Cortex of kidney (tissue), 1 donor: Measurements from ENCODE around the gene TENM3.

Experiments used
- DNase-seq: peaks from one replicate; lab custom pipeline; 2025; lab: John Stamatoyannopoulos, UW

Gene TENM3

GRCh38 chr4:182513587-182514291 lies 270.5 kb downstream of the TENM3 start:
- no peak for DNase-seq

- no peak for DNase-seq
These were observed 275.2 kb downstream of the TENM3 start for GRCh38 chr4:182518421-182518820.

- no peak for DNase-seq
These were observed 276.3 kb downstream of the TENM3 start for GRCh38 chr4:182519528-182519927.

GRCh38 chr4:182521011-182521410 lies 277.8 kb downstream of the TENM3 start:
- no peak for DNase-seq

- DNase-seq, result no peak
These were observed 285.6 kb downstream of the TENM3 start for GRCh38 chr4:182528819-182529218.

- DNase-seq, result no peak
These were observed 287.2 kb downstream of the TENM3 start for GRCh38 chr4:182530451-182530850.

- DNase-seq, result no peak
These were observed 288.5 kb downstream of the TENM3 start for GRCh38 chr4:182531555-182532162.

GRCh38 chr4:182532441-182532840 lies 289.2 kb downstream of the TENM3 start:
- DNase-seq, result no peak

- DNase-seq, result no peak
These were observed 290.8 kb downstream of the TENM3 start for GRCh38 chr4:182533964-182534363.

- no peak for DNase-seq
These were observed 293.1 kb downstream of the TENM3 start for GRCh38 chr4:182536221-182536811.

GRCh38 chr4:182537031-182537795 lies 294.0 kb downstream of the TENM3 start:
- DNase-seq, result no peak

- no peak for DNase-seq
These were observed 294.8 kb downstream of the TENM3 start for GRCh38 chr4:182538031-182538430.

GRCh38 chr4:182540496-182540895 lies 297.3 kb downstream of the TENM3 start:
- DNase-seq, result no peak

- no peak for DNase-seq
These were observed 304.2 kb downstream of the TENM3 start for GRCh38 chr4:182547435-182547834.

- no peak for DNase-seq
These were observed 305.0 kb downstream of the TENM3 start for GRCh38 chr4:182548156-182548555.

GRCh38 chr4:182549356-182549755 lies 306.2 kb downstream of the TENM3 start:
- no peak for DNase-seq

- no peak for DNase-seq
These were observed 309.7 kb downstream of the TENM3 start for GRCh38 chr4:182552948-182553347.

- DNase-seq, result no peak
These were observed 310.5 kb downstream of the TENM3 start for GRCh38 chr4:182553653-182554052.

- DNase-seq, result no peak
These were observed 311.5 kb downstream of the TENM3 start for GRCh38 chr4:182554736-182555135.

- DNase-seq, result no peak
These were observed 312.8 kb downstream of the TENM3 start for GRCh38 chr4:182555997-182556418.

- no peak for DNase-seq
These were observed 313.4 kb downstream of the TENM3 start for GRCh38 chr4:182556580-182556979.

GRCh38 chr4:182560358-182560757 lies 317.2 kb downstream of the TENM3 start:
- DNase-seq, result no peak

- DNase-seq, result no peak
These were observed 319.1 kb downstream of the TENM3 start for GRCh38 chr4:182562350-182562749.
